Osteocyte (in vitro differentiated cells): Measurements from ENCODE around the gene ATP5ME. TPM values are rescaled to one million over a fixed set of nuclear protein-coding genes. Genes with fewer than 3 reads are reported as not detected.

Experiments used
- DNase-seq: peaks from one replicate; pipeline ENCODE4 v3.0.0; 2021; ENCODE audit warnings: mixed read lengths; ENCODE audit not compliant: unreplicated experiment; ENCODE audit errors: extremely low spot score
- H3K27ac Mint-ChIP-seq: one replicate; pipeline ENCODE4 v1.8.0; 2021; ENCODE audit warnings: mild to moderate bottlenecking, mixed read lengths; ENCODE audit not compliant: unreplicated experiment
- H3K27me3 Mint-ChIP-seq: one replicate; pipeline ENCODE4 v1.8.0; 2021; ENCODE audit warnings: mixed read lengths; ENCODE audit not compliant: unreplicated experiment
- H3K36me3 Mint-ChIP-seq: one replicate; pipeline ENCODE4 v1.8.0; 2021; ENCODE audit warnings: mixed read lengths; ENCODE audit not compliant: unreplicated experiment
- H3K4me1 Mint-ChIP-seq: one replicate; pipeline ENCODE4 v1.8.0; 2021; ENCODE audit warnings: mixed read lengths; ENCODE audit not compliant: unreplicated experiment
- H3K4me3 Mint-ChIP-seq: one replicate; pipeline ENCODE4 v1.8.0; 2021; ENCODE audit warnings: mild to moderate bottlenecking, moderate library complexity, mixed read lengths; ENCODE audit not compliant: unreplicated experiment
- H3K9me3 Mint-ChIP-seq: one replicate; pipeline ENCODE4 v1.8.0; 2021; ENCODE audit warnings: mixed read lengths; ENCODE audit not compliant: unreplicated experiment
- CTCF ChIP-seq: fragments of 200-600 bp; sonication (generic); IDR thresholded peaks from 2 replicates; pipeline ENCODE4 v1.5.0; 2021; ENCODE audit warnings: antibody characterized with exemption, mild to moderate bottlenecking, moderate library complexity
- total RNA-seq: library from RNA; stranded (reverse); gene quantifications from 2 replicates; pipeline ENCODE4 v1.2.1, GENCODE V29; 2021

ATP5ME gene
- total RNA-seq, 1 donor from 2014 or later, result 271 TPM

GRCh38 chr4:664713-665231, 9.3 kb downstream of the ATP5ME start:
- TF ChIP-seq CTCF, result no peak
- Mint-ChIP-seq H3K4me3 (no peak overlapping the region), H3K4me1 (peaks cover 1% of the 10 kb centered on the region), H3K27ac (no peak overlapping the region), H3K36me3 (no peaks in the 10 kb centered on the region), H3K9me3 (no peaks in the 10 kb centered on the region), H3K27me3 (no peaks in the 10 kb centered on the region)
- no peak for DNase-seq

GRCh38 chr4:663438-664428, 10.3 kb downstream of the ATP5ME start:
- H3K4me1 Mint-ChIP-seq, result peaks cover 1% of the 10 kb centered on the region
- peak; percentile 23 for TF ChIP-seq CTCF
- H3K4me3 Mint-ChIP-seq, result peak overlapping the region; percentile 60
- no peaks in the 10 kb centered on the region for H3K27me3 Mint-ChIP-seq
- DNase-seq, result no peak
- no peaks in the 10 kb centered on the region for H3K36me3 Mint-ChIP-seq
- no peaks in the 10 kb centered on the region for H3K9me3 Mint-ChIP-seq
- no peak overlapping the region for H3K27ac Mint-ChIP-seq

DNA sequence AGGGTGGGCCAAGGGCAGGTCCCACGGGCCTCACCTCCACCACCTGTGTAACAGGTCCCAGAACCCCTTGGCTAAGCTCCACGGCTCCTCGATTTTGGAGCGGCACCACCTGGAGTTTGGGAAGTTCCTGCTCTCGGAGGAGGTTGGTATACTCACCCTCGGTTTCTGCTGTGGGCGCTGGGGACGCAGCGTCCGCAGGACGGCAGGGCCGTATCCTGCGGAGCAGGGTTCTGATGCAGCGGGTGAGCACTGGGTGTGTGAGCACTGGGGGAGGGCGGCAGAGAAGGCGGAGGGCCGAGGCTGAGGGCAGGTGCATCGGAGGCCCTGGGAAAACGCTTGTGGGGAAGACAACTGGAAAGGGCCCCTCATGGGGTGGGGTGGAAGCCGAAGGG, 11.0 kb downstream of the ATP5ME start:
- no peak overlapping the region for H3K27ac Mint-ChIP-seq
- peak overlapping the region; percentile 60 for H3K4me3 Mint-ChIP-seq
- no peak for TF ChIP-seq CTCF
- no peaks in the 10 kb centered on the region for H3K27me3 Mint-ChIP-seq
- H3K9me3 Mint-ChIP-seq, result no peaks in the 10 kb centered on the region
- no peaks in the 10 kb centered on the region for H3K36me3 Mint-ChIP-seq
- no peak for DNase-seq
- peaks cover 1% of the 10 kb centered on the region for H3K4me1 Mint-ChIP-seq

GRCh38 chr4:661881-662761, 12.0 kb downstream of the ATP5ME start:
- Mint-ChIP-seq H3K4me3 (no peak overlapping the region), H3K9me3 (no peaks in the 10 kb centered on the region), H3K27me3 (no peaks in the 10 kb centered on the region), H3K27ac (no peak overlapping the region), H3K4me1 (peaks cover 1% of the 10 kb centered on the region), H3K36me3 (no peaks in the 10 kb centered on the region)
- no peak for DNase-seq
- no peak for TF ChIP-seq CTCF
